ENCODE results near the gene ID2.

DNA sequence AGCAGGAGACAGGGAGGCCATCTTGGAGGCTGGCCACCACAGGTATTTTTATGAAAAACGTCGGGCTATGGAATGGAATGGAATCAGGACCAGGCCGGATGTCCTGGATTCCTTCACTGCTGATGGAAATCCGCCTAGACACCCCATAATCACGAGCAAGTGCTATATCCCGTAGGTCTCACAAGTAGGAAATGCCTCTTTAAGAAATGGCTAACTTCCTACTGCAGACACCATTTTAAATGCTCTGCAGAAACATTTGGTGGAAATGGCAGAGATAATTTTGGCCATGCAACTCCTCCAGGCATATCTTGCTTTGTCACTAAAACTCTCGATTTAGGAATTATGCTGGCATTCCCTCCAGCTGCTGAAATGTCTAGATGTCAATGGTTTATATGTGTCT lies 18.0 kb downstream of the ID2 start:
- TF ChIP-seq, protein P1, sequence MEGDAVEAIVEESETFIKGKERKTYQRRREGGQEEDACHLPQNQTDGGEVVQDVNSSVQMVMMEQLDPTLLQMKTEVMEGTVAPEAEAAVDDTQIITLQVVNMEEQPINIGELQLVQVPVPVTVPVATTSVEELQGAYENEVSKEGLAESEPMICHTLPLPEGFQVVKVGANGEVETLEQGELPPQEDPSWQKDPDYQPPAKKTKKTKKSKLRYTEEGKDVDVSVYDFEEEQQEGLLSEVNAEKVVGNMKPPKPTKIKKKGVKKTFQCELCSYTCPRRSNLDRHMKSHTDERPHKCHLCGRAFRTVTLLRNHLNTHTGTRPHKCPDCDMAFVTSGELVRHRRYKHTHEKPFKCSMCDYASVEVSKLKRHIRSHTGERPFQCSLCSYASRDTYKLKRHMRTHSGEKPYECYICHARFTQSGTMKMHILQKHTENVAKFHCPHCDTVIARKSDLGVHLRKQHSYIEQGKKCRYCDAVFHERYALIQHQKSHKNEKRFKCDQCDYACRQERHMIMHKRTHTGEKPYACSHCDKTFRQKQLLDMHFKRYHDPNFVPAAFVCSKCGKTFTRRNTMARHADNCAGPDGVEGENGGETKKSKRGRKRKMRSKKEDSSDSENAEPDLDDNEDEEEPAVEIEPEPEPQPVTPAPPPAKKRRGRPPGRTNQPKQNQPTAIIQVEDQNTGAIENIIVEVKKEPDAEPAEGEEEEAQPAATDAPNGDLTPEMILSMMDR (IDR thresholded peaks at IDR 0.05; ENCODE audit: low read depth, low read length, missing input control) = no peak
- TF ChIP-seq GABPA (IDR thresholded peaks at IDR 0.05 in 1 of 2, conservative IDR thresholded peaks at IDR 0.05 in 1 of 2) (no peak), SP1 (IDR thresholded peaks at IDR 0.05) (no peak), HNF4G (IDR thresholded peaks at IDR 0.05) (no peak), RAD21 (IDR thresholded peaks at IDR 0.05) (no peak), YY1 (IDR thresholded peaks at IDR 0.05) (no peak), JUND (IDR thresholded peaks at IDR 0.05) (no peak)
- TF ChIP-seq, protein P2, sequence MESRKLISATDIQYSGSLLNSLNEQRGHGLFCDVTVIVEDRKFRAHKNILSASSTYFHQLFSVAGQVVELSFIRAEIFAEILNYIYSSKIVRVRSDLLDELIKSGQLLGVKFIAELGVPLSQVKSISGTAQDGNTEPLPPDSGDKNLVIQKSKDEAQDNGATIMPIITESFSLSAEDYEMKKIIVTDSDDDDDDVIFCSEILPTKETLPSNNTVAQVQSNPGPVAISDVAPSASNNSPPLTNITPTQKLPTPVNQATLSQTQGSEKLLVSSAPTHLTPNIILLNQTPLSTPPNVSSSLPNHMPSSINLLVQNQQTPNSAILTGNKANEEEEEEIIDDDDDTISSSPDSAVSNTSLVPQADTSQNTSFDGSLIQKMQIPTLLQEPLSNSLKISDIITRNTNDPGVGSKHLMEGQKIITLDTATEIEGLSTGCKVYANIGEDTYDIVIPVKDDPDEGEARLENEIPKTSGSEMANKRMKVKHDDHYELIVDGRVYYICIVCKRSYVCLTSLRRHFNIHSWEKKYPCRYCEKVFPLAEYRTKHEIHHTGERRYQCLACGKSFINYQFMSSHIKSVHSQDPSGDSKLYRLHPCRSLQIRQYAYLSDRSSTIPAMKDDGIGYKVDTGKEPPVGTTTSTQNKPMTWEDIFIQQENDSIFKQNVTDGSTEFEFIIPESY (IDR thresholded peaks at IDR 0.05) = no peak
- TF ChIP-seq, protein P3, sequence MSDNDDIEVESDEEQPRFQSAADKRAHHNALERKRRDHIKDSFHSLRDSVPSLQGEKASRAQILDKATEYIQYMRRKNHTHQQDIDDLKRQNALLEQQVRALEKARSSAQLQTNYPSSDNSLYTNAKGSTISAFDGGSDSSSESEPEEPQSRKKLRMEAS (IDR thresholded peaks at IDR 0.05) = no peak
- TF ChIP-seq, protein P4, sequence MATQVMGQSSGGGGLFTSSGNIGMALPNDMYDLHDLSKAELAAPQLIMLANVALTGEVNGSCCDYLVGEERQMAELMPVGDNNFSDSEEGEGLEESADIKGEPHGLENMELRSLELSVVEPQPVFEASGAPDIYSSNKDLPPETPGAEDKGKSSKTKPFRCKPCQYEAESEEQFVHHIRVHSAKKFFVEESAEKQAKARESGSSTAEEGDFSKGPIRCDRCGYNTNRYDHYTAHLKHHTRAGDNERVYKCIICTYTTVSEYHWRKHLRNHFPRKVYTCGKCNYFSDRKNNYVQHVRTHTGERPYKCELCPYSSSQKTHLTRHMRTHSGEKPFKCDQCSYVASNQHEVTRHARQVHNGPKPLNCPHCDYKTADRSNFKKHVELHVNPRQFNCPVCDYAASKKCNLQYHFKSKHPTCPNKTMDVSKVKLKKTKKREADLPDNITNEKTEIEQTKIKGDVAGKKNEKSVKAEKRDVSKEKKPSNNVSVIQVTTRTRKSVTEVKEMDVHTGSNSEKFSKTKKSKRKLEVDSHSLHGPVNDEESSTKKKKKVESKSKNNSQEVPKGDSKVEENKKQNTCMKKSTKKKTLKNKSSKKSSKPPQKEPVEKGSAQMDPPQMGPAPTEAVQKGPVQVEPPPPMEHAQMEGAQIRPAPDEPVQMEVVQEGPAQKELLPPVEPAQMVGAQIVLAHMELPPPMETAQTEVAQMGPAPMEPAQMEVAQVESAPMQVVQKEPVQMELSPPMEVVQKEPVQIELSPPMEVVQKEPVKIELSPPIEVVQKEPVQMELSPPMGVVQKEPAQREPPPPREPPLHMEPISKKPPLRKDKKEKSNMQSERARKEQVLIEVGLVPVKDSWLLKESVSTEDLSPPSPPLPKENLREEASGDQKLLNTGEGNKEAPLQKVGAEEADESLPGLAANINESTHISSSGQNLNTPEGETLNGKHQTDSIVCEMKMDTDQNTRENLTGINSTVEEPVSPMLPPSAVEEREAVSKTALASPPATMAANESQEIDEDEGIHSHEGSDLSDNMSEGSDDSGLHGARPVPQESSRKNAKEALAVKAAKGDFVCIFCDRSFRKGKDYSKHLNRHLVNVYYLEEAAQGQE (IDR thresholded peaks at IDR 0.05) = no peak
